ENCODE measurements around the gene PDF. TPM values are rescaled to one million over a fixed set of nuclear protein-coding genes. Genes with fewer than 3 reads are reported as not detected.
A peak's percentile ranks its signal among the peaks of the same experiment; 100 is the strongest.
"Not testable (repeated sequence)": the region's sequence is repeated elsewhere in the genome, so short reads cannot be mapped to it uniquely, and the experiment has no call there.

PDF gene
- total RNA-seq, 1 donor from 2014 or later, result 3.1 TPM

- no peak for DNase-seq (ENCODE audit: low spot score)
Observed at GRCh38 chr16:69316595-69317034, 13.8 kb downstream of the PDF start.

GRCh38 chr16:69315486-69316311 is 14.7 kb downstream of the PDF start:
- DNase-seq (ENCODE audit: low spot score), result no peak

- DNase-seq (ENCODE audit: low spot score), result no peak
Observed at GRCh38 chr16:69314534-69314933, 15.9 kb downstream of the PDF start.

- DNase-seq (ENCODE audit: low spot score), result no peak
Observed at GRCh38 chr16:69313469-69313868, 16.9 kb downstream of the PDF start.

- no peak for DNase-seq (ENCODE audit: low spot score)
Observed at GRCh38 chr16:69311533-69312387, 18.6 kb downstream of the PDF start.

GRCh38 chr16:69310653-69311532 is 19.5 kb downstream of the PDF start, which contains the start of gene VPS4A:
Gene VPS4A (plus strand): TSS chr16:69311350. CDS start chr16:69311512, 162 bp downstream.
- peak; percentile 98 for DNase-seq (ENCODE audit: low spot score)

- DNase-seq (ENCODE audit: low spot score), result no peak
Observed at GRCh38 chr16:69309316-69309715, 21.1 kb downstream of the PDF start.

- DNase-seq (ENCODE audit: low spot score), result no peak
Observed at GRCh38 chr16:69307856-69308255, 22.5 kb downstream of the PDF start.

GRCh38 chr16:69307091-69307490 is 23.3 kb downstream of the PDF start:
- peak; percentile 51 for DNase-seq (ENCODE audit: low spot score)

GRCh38 chr16:69306031-69306430 is 24.4 kb downstream of the PDF start:
- DNase-seq (ENCODE audit: low spot score), result no peak

- DNase-seq (ENCODE audit: low spot score), result no peak
Observed at GRCh38 chr16:69302301-69302700, 28.1 kb downstream of the PDF start.

GRCh38 chr16:69301861-69302260 is 28.5 kb downstream of the PDF start:
- no peak for DNase-seq (ENCODE audit: low spot score)

- DNase-seq (ENCODE audit: low spot score), result no peak
Observed at GRCh38 chr16:69301187-69301586, 29.2 kb downstream of the PDF start.

GRCh38 chr16:69298261-69298660 is 32.1 kb downstream of the PDF start:
- DNase-seq (ENCODE audit: low spot score), result no peak

- not testable (repeated sequence) for DNase-seq (ENCODE audit: low spot score)
Observed at GRCh38 chr16:69296771-69297170, 33.6 kb downstream of the PDF start.

- DNase-seq (ENCODE audit: low spot score), result no peak
Observed at GRCh38 chr16:69294051-69294450, 36.3 kb downstream of the PDF start.

GRCh38 chr16:69293401-69293800 is 37.0 kb downstream of the PDF start:
- DNase-seq (ENCODE audit: low spot score), result no peak

GRCh38 chr16:69291657-69292056 is 38.7 kb downstream of the PDF start:
- DNase-seq (ENCODE audit: low spot score), result not testable (repeated sequence)

- DNase-seq (ENCODE audit: low spot score), result peak; percentile 81
Observed at GRCh38 chr16:69286941-69287713, 43.3 kb downstream of the PDF start.

GRCh38 chr16:69285240-69285639 is 45.1 kb downstream of the PDF start:
- DNase-seq (ENCODE audit: low spot score), result no peak

GRCh38 chr16:69283851-69284250 is 46.5 kb downstream of the PDF start:
- DNase-seq (ENCODE audit: low spot score), result peak; percentile 26
